Right kidney (tissue), 1 donor: ENCODE data around the gene NUB1.

Source experiments
- DNase-seq: peaks from one replicate; pipeline ENCODE4 v3.0.0-alpha.2; 2016

NUB1 gene

GRCh38 chr7:151378011-151378410 lies 36.4 kb downstream of the NUB1 start:
- no peak for DNase-seq

DNA sequence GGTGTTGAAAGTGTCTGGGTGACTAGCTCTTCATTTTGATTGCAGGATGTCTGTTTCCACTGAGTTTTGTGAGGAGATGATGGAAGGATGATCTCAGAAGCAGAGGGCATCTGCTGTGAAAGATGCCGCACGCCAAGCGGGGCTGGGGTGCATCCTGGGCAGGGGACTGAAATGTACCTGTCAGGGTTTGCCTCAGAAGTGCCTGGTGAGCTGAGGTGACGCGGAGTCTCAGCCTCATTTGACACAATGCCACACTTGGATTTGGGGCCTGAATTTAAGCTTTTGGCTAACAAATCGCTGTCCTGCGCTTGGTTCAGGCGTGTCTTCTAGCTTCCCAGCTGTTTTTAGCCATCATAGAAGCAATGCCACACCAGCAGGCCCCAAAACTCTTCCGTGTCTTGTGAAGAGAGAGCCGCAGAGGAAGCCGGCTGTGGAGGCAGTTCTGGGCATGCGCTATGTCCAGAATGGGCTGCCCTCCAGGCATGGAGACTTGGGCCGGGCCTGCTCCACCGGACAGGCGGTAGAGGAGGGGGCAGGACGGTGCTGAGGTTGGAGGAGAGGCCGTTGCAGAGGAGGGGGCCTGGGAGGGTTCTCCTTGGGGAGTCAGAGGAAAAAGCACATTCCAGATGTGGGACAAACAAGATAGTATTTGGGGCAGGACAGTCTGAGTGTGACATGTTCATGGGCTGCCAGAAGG lies 37.0 kb downstream of the NUB1 start:
- DNase-seq = no peak

- no peak for DNase-seq
Measured at GRCh38 chr7:151379193-151379520, 37.5 kb downstream of the NUB1 start.

DNA sequence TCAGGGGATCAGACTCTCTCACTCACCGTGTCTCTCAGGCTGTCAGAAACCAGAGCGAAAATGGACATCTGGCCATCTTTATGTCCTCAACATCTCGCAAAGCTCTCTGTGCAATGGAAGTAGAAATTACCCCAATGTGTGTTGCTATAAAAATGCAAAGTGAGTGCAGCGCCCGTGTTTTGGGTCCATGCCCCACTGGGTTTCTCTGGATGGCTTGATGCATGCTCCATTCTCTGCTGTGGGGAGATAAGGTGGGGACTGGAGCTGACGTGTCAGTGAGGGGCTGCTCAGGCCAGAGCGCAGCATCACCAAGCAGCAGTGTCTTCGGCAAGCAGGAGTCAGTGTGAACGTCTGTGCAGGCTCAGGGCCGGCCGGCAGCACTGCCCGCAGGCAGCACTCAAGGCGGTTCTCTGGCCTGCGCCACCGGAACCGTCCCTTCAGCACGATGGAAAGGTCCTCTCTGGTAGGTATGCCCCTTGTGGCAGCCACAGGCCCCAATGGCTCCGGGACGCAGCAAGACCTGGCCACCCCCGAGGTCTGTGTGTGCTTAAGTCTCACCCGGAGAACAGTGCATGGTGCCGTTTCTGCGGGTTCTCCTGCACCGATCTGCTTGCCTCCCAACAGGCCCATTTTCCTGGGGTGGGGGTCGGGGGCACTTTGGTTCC lies 38.1 kb downstream of the NUB1 start:
- DNase-seq = no peak

- no peak for DNase-seq
Measured at GRCh38 chr7:151380199-151381097, 38.8 kb downstream of the NUB1 start.

DNA sequence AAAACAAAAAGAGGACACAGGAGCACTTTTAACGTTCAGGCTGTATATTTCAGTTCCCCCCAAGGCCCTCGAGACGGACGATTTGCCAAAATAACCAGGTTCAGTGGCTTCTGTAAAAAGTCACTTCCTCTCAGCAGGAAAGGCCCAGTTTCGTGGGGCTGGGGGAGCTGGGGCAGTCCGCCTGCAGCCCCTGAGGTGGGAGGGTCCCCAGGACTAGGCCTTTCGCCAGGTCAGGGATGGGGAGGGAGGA lies 39.4 kb downstream of the NUB1 start:
- no peak for DNase-seq

GRCh38 chr7:151381348-151382078 lies 39.9 kb downstream of the NUB1 start:
- DNase-seq = peak; percentile 68

DNA sequence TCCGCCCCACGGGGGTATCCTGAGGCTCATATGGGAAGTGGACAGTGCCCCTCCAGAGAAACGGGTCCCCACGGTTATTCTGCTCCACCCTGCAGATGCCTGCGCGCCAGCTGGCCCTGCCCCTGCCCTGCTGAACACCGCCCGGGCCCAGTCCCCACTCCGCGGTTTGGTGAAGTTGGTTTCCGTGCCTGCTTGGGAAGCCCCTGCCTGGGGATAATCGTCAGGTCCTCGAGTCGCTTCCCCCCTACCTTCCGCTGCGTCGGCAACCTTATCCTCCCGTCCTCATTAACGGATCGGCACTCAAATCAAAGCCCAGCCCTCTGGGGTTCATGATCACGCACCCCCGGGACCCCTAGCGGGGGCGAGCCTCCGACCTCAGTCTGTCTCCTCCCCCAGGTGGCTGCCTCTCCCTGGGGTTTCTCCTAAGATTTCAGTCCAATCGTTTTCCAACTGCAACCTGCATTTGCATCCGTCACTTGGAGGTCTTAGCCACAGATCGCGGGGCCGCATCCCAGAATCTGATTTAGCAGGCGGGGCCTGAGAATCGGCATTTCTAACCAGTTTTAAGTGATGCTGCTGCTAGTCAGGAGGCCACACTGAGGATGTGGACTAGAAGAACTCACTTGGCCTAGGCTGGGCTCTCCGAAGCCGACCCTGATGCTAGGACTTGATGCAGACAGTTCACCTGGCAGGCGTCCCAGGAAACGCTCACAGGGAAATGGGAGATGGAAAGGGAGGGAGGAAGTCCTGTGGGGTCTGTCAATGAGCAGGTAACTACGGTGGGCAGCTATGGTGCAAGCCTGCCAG lies 40.7 kb downstream of the NUB1 start:
- DNase-seq = peak; percentile 60

GRCh38 chr7:151383638-151384351 lies 42.2 kb downstream of the NUB1 start:
- no peak for DNase-seq

DNA sequence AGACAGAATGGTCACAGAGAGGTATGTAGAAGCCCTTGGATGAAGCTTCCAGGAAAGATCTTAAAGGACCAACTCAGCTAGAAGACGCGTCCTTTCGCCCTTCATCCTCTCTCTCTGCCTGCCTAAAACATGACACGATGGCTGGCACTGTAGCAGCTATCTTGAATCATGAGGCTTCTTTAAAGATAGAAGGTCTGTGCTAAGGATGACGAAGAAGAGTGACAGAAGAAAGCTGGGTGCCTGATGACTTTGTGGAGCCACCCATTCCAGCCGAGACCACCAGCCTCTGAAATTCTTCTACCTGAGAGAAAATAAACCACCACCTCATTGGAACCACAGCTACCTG lies 42.7 kb downstream of the NUB1 start:
- DNase-seq = no peak

DNA sequence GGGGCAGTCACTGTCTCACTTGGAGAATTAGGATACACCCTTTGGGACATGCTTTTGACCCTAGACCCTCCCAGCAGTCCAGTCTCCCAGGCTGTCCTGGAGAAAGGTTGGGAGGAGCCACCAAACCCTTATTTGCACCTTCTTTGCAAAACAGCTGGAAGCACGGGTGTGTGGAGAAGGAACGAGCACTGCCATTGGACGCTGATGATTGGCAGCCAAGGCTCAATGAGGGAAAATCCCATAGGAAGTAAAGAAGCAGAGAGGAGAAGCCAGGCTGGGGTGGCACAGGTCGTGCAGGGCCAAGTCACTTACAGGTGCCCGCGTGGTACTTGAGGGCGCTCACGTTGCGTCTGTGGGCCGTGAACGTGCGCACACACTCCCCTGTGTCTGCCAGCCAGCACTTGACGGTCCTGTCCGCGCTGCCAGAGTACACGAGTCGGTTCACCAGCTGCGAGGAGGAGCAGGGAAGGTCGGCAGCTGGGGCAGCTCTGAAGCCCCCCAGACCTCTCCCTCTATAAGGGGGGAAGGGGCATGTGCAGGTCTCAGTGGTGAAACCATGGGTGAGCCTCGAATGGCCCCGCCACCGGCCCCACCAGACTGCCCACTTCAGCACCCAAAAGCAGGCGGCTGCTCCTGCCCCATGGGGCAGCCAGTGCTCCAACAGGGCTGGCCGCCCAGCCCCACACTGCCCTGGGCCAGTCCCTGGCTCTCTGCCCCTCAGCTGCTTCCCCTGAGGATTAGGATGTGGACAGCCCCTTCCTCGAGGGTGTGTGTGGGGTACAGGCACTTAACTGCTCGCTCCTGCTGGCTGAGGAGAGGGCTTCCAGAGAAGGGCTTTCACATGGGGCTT lies 43.4 kb downstream of the NUB1 start:
- DNase-seq = no peak

DNA sequence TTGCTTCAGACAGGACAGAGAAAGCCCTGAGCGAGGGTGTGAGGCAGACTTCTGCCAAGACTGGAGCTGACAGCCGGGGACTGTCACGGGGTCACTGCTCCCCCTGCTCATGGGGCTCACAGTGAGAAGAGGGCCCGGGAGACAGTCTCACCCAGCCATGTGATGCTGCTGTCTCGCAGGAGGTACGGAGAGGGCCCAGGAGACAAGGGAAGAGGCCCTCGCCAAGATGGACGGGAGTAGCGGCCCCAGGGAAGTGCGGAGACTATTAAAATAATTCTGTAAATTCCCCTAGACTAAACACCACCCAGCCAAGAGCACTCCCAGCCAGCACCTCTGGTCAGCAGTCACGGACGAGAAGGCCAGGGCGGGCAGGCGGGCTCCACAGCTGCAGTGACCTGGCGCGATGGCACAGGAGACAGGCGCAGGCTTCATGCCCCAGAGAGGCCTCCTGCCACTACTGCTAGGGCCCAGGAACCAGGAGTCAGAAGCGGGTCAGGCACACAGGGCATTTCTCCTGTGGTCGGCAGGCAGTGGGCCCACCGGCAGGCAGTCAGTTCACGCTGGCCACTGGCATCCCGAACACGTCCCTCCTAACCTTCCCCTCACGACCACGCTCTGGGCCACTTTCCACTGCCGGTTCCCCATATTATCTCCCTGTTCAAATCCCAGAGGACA lies 44.2 kb downstream of the NUB1 start:
- no peak for DNase-seq

- DNase-seq = no peak
Measured at GRCh38 chr7:151386301-151387160, 44.9 kb downstream of the NUB1 start.

DNA sequence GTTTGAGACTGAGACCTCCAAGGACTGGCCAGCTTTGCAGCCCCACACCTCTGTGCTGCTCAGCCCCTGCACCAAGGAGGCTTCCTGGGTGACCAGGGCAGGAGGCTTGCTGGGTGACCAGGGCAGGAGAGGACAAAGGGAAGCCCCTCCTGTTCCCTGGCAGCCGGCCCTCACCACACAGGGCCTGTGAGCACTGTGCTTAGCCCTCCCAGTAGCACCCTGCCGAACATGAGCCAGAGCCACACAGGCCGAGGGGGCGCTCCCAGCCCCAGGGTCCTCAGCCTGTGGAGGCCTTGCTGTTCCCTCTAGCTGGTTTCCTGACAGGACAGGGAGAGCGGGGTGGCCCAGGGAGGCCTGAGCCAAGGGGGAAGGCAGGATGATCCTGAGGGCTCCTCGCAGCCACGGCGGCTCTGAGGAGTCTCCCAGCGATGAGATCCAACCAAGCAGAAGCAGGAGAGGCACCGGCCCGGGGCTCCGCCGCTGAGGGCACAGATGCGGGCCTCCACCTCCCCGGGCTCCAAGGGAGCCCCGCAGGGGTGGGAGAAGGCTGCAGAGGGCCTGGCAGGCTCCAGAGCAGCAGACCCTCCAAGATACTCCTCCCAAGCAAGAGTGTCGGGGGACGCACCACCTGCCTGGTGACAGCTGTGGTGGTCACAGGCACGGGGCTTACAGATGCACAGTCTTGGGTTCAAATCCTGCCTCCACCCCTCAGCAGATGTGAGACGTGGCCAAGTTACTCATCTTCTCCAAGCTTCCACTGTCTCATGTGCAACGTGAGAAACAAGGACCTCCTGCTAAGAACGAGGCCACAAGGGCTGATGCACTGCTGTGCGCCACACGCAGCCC lies 45.8 kb downstream of the NUB1 start:
- no peak for DNase-seq

DNA sequence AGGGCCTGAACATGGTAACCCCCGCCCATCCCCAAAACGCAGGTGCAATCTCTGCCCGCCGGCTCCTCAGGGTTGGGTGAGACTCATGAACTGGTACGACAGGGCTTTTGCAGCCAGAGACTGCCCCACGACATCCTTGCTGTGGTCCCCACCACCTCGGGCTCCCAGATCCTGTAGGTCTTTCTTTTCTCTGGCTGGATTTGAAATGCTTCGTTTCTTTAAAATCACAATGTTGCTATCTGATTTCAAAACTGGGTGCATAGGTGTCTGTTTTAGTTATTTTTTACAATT lies 46.3 kb downstream of the NUB1 start:
- no peak for DNase-seq

GRCh38 chr7:151388430-151388829 lies 46.8 kb downstream of the NUB1 start:
- DNase-seq = no peak

DNA sequence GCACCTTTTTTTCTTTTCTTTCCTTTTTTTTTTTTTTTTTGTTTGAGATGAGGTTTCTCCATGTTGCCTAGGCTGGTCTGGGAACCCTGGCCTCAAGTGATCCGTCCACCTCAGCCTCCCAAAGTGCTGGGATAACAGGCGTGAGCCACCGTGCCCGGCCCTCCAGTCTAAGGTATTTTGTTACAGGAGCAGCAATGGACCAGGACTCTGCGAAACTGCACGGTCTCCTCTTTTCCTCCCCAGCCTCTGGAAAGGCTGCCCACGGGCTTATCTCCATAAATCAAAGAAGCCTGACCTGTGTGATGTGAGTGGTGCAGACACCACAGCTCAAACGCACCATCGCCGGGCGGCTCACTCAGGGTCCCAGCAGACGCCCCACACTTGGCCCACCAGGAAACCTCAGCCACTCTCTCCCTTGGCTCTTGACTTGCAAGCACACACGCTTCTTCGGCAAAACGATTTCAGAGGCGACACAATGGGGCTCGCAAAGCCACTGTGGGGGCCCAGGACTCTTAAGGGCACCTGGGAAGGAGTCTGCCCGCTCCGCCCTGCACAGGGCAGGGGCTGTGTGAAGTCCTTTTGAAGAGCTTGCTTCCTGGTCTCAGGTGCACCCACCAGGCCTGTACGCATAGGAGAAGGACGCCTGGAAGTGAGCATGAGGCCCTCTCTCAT lies 47.6 kb downstream of the NUB1 start:
- DNase-seq = no peak
